BLaER1 (cell line): ENCODE data around the gene METAP1.
"Not testable (repeated sequence)": the region's sequence is repeated elsewhere in the genome, so short reads cannot be mapped to it uniquely, and the experiment has no call there.

Experiments used
- H3K27ac ChIP-seq: shearing (Covaris generic); formaldehyde crosslinking; 2 replicates; pipeline ENCODE4 v1.8.1; 2022
- H3K27me3 ChIP-seq: shearing (Covaris generic); formaldehyde crosslinking; 2 replicates; pipeline ENCODE4 v1.8.1; 2022
- H3K36me3 ChIP-seq: shearing (Covaris generic); formaldehyde crosslinking; 2 replicates; pipeline ENCODE4 v1.8.1; 2022
- H3K4me1 ChIP-seq: shearing (Covaris generic); formaldehyde crosslinking; 2 replicates; pipeline ENCODE4 v1.8.1; 2022
- H3K4me2 ChIP-seq: shearing (Covaris generic); formaldehyde crosslinking; 2 replicates; pipeline ENCODE4 v1.8.1; 2022
- H3K4me3 ChIP-seq: shearing (Covaris generic); formaldehyde crosslinking; 2 replicates; pipeline ENCODE4 v1.8.1; 2022
- H3K9ac ChIP-seq: shearing (Covaris generic); formaldehyde crosslinking; 2 replicates; pipeline ENCODE4 v1.8.1; 2022
- H3K9me3 ChIP-seq: shearing (Covaris generic); formaldehyde crosslinking; 2 replicates; pipeline ENCODE4 v1.8.1; 2022
- H4K20me1 ChIP-seq: shearing (Covaris generic); formaldehyde crosslinking; 2 replicates; pipeline ENCODE4 v1.8.1; 2022
- Cebpa-rat ChIP-seq: shearing (Covaris generic); IDR thresholded peaks from 2 replicates; pipeline ENCODE4 v1.8.1; 2022

Gene METAP1

GRCh38 chr4:99052902-99053301 lies 57.4 kb downstream of the METAP1 start:
- Histone ChIP-seq H3K27ac (no peak overlapping the region), H3K4me2 (no peak overlapping the region), H3K36me3 (peaks cover 89% of the 10 kb centered on the region), H3K4me3 (no peak overlapping the region), H3K4me1 (no peaks in the 10 kb centered on the region), H3K27me3 (no peaks in the 10 kb centered on the region), H3K9ac (no peak overlapping the region), H4K20me1 (no peaks in the 10 kb centered on the region), H3K9me3 (no peaks in the 10 kb centered on the region)
- TF ChIP-seq Cebpa-rat, result no peak

GRCh38 chr4:99054428-99054994 lies 59.0 kb downstream of the METAP1 start:
- Histone ChIP-seq H3K9me3 (no peaks in the 10 kb centered on the region), H3K4me2 (no peak overlapping the region), H3K4me1 (no peaks in the 10 kb centered on the region), H3K4me3 (no peak overlapping the region), H3K9ac (no peak overlapping the region), H4K20me1 (no peaks in the 10 kb centered on the region), H3K36me3 (peaks cover 89% of the 10 kb centered on the region), H3K27me3 (no peaks in the 10 kb centered on the region), H3K27ac (no peak overlapping the region)
- TF ChIP-seq Cebpa-rat, result no peak

GRCh38 chr4:99058228-99058627 lies 62.7 kb downstream of the METAP1 start:
- H3K36me3 ChIP-seq, result peaks cover 75% of the 10 kb centered on the region
- no peaks in the 10 kb centered on the region for H3K27me3 ChIP-seq
- no peak overlapping the region for H3K9ac ChIP-seq
- H3K4me3 ChIP-seq, result no peak overlapping the region
- TF ChIP-seq Cebpa-rat, result no peak
- H3K9me3 ChIP-seq, result no peaks in the 10 kb centered on the region
- peaks cover 6% of the 10 kb centered on the region; the same call in 1 of the 2 replicates for H3K4me1 ChIP-seq
- H4K20me1 ChIP-seq, result no peaks in the 10 kb centered on the region
- no peak overlapping the region for H3K27ac ChIP-seq
- H3K4me2 ChIP-seq, result no peak overlapping the region

- Histone ChIP-seq H3K4me2 (no peak overlapping the region), H3K4me3 (no peak overlapping the region), H4K20me1 (no peaks in the 10 kb centered on the region), H3K36me3 (peaks cover 68% of the 10 kb centered on the region), H3K9ac (no peak overlapping the region), H3K9me3 (no peaks in the 10 kb centered on the region), H3K27ac (no peak overlapping the region), H3K4me1 (peaks cover 6% of the 10 kb centered on the region; the same call in 1 of the 2 replicates), H3K27me3 (no peaks in the 10 kb centered on the region)
- no peak for TF ChIP-seq Cebpa-rat
Measured at GRCh38 chr4:99059550-99059949, 64.0 kb downstream of the METAP1 start.

- Histone ChIP-seq H4K20me1 (no peaks in the 10 kb centered on the region), H3K9ac (no peak overlapping the region), H3K4me1 (peaks cover 6% of the 10 kb centered on the region; the same call in 1 of the 2 replicates), H3K36me3 (peaks cover 67% of the 10 kb centered on the region), H3K4me2 (no peak overlapping the region), H3K4me3 (no peak overlapping the region), H3K27ac (no peak overlapping the region), H3K9me3 (no peaks in the 10 kb centered on the region), H3K27me3 (no peaks in the 10 kb centered on the region)
- TF ChIP-seq Cebpa-rat, result no peak
Measured at GRCh38 chr4:99061048-99061700, 65.7 kb downstream of the METAP1 start.

- no peak overlapping the region for H3K4me2 ChIP-seq
- peaks cover 6% of the 10 kb centered on the region; the same call in 1 of the 2 replicates for H3K4me1 ChIP-seq
- peaks cover 67% of the 10 kb centered on the region for H3K36me3 ChIP-seq
- H3K9ac ChIP-seq, result no peak overlapping the region
- no peaks in the 10 kb centered on the region for H3K9me3 ChIP-seq
- H3K4me3 ChIP-seq, result no peak overlapping the region
- no peak for TF ChIP-seq Cebpa-rat
- no peaks in the 10 kb centered on the region for H3K27me3 ChIP-seq
- H3K27ac ChIP-seq, result no peak overlapping the region
- H4K20me1 ChIP-seq, result no peaks in the 10 kb centered on the region
Measured at GRCh38 chr4:99062120-99062519, 66.6 kb downstream of the METAP1 start.

GRCh38 chr4:99065521-99065920 lies 70.0 kb downstream of the METAP1 start:
- H3K4me2 ChIP-seq, H4K20me1 ChIP-seq, H3K4me1 ChIP-seq, H3K27me3 ChIP-seq, H3K4me3 ChIP-seq, H3K9ac ChIP-seq, H3K27ac ChIP-seq, H3K9me3 ChIP-seq: not testable (repeated sequence)
- peaks cover 67% of the 10 kb centered on the region for H3K36me3 ChIP-seq

GRCh38 chr4:99067617-99068016 lies 72.1 kb downstream of the METAP1 start:
- Histone ChIP-seq H4K20me1 (no peaks in the 10 kb centered on the region), H3K27ac (no peak overlapping the region), H3K36me3 (peaks cover 66% of the 10 kb centered on the region), H3K9me3 (no peaks in the 10 kb centered on the region), H3K9ac (no peak overlapping the region), H3K4me3 (no peak overlapping the region), H3K4me1 (no peaks in the 10 kb centered on the region), H3K27me3 (no peaks in the 10 kb centered on the region), H3K4me2 (no peak overlapping the region)
- TF ChIP-seq Cebpa-rat, result no peak

- Histone ChIP-seq H4K20me1 (no peaks in the 10 kb centered on the region), H3K27ac (no peak overlapping the region), H3K4me2 (no peak overlapping the region), H3K9me3 (no peaks in the 10 kb centered on the region), H3K4me1 (no peaks in the 10 kb centered on the region), H3K9ac (no peak overlapping the region), H3K36me3 (peaks cover 90% of the 10 kb centered on the region), H3K4me3 (no peak overlapping the region), H3K27me3 (no peaks in the 10 kb centered on the region)
- TF ChIP-seq Cebpa-rat, result no peak
Measured at GRCh38 chr4:99071159-99071558, 75.6 kb downstream of the METAP1 start.

GRCh38 chr4:99074816-99075215 lies 79.3 kb downstream of the METAP1 start:
- Histone ChIP-seq H3K4me2 (no peak overlapping the region), H4K20me1 (peaks cover 21% of the 10 kb centered on the region), H3K9me3 (no peaks in the 10 kb centered on the region), H3K9ac (no peak overlapping the region), H3K4me3 (no peak overlapping the region), H3K36me3 (peaks cover 95% of the 10 kb centered on the region), H3K4me1 (no peaks in the 10 kb centered on the region), H3K27ac (no peak overlapping the region), H3K27me3 (no peaks in the 10 kb centered on the region)
- no peak for TF ChIP-seq Cebpa-rat
